WTC11 (cell line): ENCODE results near the gene DLL4. TPM values are rescaled to one million over a fixed set of nuclear protein-coding genes. Genes with fewer than 3 reads are reported as not detected.

Experiments used
- ARID4B ChIP-seq: sonication (generic); formaldehyde crosslinking; IDR thresholded peaks from 2 replicates; pipeline ENCODE4 v1.8.0; 2023; ENCODE audit warnings: missing genetic modification reagents, mild to moderate bottlenecking, borderline replicate concordance
- CREM ChIP-seq: sonication (generic); formaldehyde crosslinking; IDR thresholded peaks from 2 replicates; pipeline ENCODE4 v1.8.1; 2022; ENCODE audit warnings: mild to moderate bottlenecking, missing genetic modification reagents, moderate library complexity
- E2F5 ChIP-seq: sonication (generic); formaldehyde crosslinking; IDR thresholded peaks from 2 replicates; pipeline ENCODE4 v1.8.1; 2022; ENCODE audit warnings: mild to moderate bottlenecking, moderate library complexity, missing genetic modification reagents
- ETV6 ChIP-seq: sonication (generic); formaldehyde crosslinking; IDR thresholded peaks from 2 replicates; pipeline ENCODE4 v1.8.1; 2022; ENCODE audit warnings: mild to moderate bottlenecking, missing genetic modification reagents
- FOXK1 ChIP-seq: sonication (generic); formaldehyde crosslinking; IDR thresholded peaks from 2 replicates; pipeline ENCODE4 v1.8.0; 2022; ENCODE audit warnings: mild to moderate bottlenecking, moderate library complexity, missing genetic modification reagents
- FOXP4 ChIP-seq: sonication (generic); formaldehyde crosslinking; IDR thresholded peaks from 2 replicates; pipeline ENCODE4 v1.8.0; 2022; ENCODE audit warnings: mild to moderate bottlenecking, missing genetic modification reagents
- MAX ChIP-seq: sonication (generic); formaldehyde crosslinking; IDR thresholded peaks from 2 replicates; pipeline ENCODE4 v1.8.0; 2022; ENCODE audit warnings: mild to moderate bottlenecking, missing genetic modification reagents
- NFE2L1 ChIP-seq: sonication (generic); formaldehyde crosslinking; IDR thresholded peaks from 2 replicates; pipeline ENCODE4 v1.8.1; 2023; ENCODE audit warnings: missing genetic modification reagents
- PRRX2 ChIP-seq: fragments of 250-450 bp; sonication (Bioruptor Pico); IDR thresholded peaks from 2 replicates; pipeline ENCODE4 v1.8.0; 2021; ENCODE audit warnings: mild to moderate bottlenecking
- SOX15 ChIP-seq: fragments of 250-450 bp; sonication (Bioruptor Pico); IDR thresholded peaks from 2 replicates; pipeline ENCODE4 v1.9.0; 2021; ENCODE audit warnings: mild to moderate bottlenecking
- TEAD1 ChIP-seq: sonication (generic); formaldehyde crosslinking; IDR thresholded peaks from 2 replicates; pipeline ENCODE4 v1.8.0; 2022; ENCODE audit warnings: mild to moderate bottlenecking, missing genetic modification reagents
- USF2 ChIP-seq: sonication (generic); formaldehyde crosslinking; IDR thresholded peaks from 2 replicates; pipeline ENCODE4 v1.8.1; 2023; ENCODE audit warnings: mild to moderate bottlenecking, missing genetic modification reagents, moderate library complexity
- ZNF232 ChIP-seq: sonication (generic); formaldehyde crosslinking; IDR thresholded peaks from 2 replicates; pipeline ENCODE4 v1.8.0; 2022; ENCODE audit warnings: mild to moderate bottlenecking, missing genetic modification reagents
- ZNF423 ChIP-seq: fragments of 250-450 bp; sonication (Bioruptor Pico); IDR thresholded peaks from 2 replicates; pipeline ENCODE4 v2.1.2; 2022; ENCODE audit warnings: mild to moderate bottlenecking, moderate library complexity
- ZNF512 ChIP-seq: sonication (generic); formaldehyde crosslinking; IDR thresholded peaks from 2 replicates; pipeline ENCODE4 v1.8.1; 2022; ENCODE audit warnings: missing genetic modification reagents, borderline replicate concordance
- total RNA-seq: library from RNA; stranded (reverse); gene quantifications from 3 replicates; pipeline ENCODE4 v1.2.3, GENCODE V29; 2021
- TF ChIP-seq, protein P1 (sequence below): sonication (generic); formaldehyde crosslinking; IDR thresholded peaks from 2 replicates; pipeline ENCODE4 v1.8.1; 2023; ENCODE audit warnings: mild to moderate bottlenecking, moderate library complexity, missing genetic modification reagents

Gene DLL4
- total RNA-seq, 1 experiment from 2014 or later = 0.94 TPM

- TF ChIP-seq CREM (CRISPR knock-in tag) (0 out of 2 replicates have a peak, but pooled peaks have one; percentile 24), ARID4B (CRISPR knock-in tag) (peak; percentile 85; the same call in 1 of the 2 replicates), NFE2L1 (CRISPR knock-in tag) (no peak; the same call in 1 of the 2 replicates), ZNF232 (CRISPR knock-in tag) (0 out of 2 replicates have a peak, but pooled peaks have one; percentile 86), FOXK1 (peak; percentile 73), USF2 (CRISPR knock-in tag) (peak; percentile 68), FOXP4 (peak; percentile 74), ZNF512 (no peak), ETV6 (peak; percentile 70; the same call in 1 of the 2 replicates), SOX15 (no peak), ZNF423 (no peak), TEAD1 (CRISPR knock-in tag) (peak; percentile 54), MAX (CRISPR knock-in tag) (peak; percentile 95), E2F5 (CRISPR knock-in tag) (no peak), PRRX2 (no peak)
- TF ChIP-seq, protein P1, sequence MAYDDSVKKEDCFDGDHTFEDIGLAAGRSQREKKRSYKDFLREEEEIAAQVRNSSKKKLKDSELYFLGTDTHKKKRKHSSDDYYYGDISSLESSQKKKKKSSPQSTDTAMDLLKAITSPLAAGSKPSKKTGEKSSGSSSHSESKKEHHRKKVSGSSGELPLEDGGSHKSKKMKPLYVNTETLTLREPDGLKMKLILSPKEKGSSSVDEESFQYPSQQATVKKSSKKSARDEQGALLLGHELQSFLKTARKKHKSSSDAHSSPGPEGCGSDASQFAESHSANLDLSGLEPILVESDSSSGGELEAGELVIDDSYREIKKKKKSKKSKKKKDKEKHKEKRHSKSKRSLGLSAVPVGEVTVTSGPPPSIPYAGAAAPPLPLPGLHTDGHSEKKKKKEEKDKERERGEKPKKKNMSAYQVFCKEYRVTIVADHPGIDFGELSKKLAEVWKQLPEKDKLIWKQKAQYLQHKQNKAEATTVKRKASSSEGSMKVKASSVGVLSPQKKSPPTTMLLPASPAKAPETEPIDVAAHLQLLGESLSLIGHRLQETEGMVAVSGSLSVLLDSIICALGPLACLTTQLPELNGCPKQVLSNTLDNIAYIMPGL (CRISPR knock-in tag) = peak; percentile 75; the same call in 1 of the 2 replicates
Measured at GRCh38 chr15:40925863-40926658, 3.1 kb upstream of the DLL4 start (continued).
